Kidney epithelial cell (primary cell): ENCODE measurements around the gene MIPOL1. TPM values are rescaled to one million over a fixed set of nuclear protein-coding genes. Genes with fewer than 3 reads are reported as not detected.
"Not testable (repeated sequence)": the region's sequence is repeated elsewhere in the genome, so short reads cannot be mapped to it uniquely, and the experiment has no call there.

ENCODE experiments used
- DNase-seq: peaks from one replicate; pipeline ENCODE4 v3.0.0-alpha.2; 2010; ENCODE audit warnings: low read depth
- H3K27me3 ChIP-seq: 2 replicates; pipeline ENCODE4 v1.6.0; 2011; ENCODE audit warnings: low read length; ENCODE audit not compliant: control insufficient read depth, insufficient read depth
- H3K36me3 ChIP-seq: 2 replicates; pipeline ENCODE4 v1.5.1; 2011; ENCODE audit warnings: low read length; ENCODE audit not compliant: control insufficient read depth, insufficient read depth
- H3K4me3 ChIP-seq: 2 replicates; pipeline ENCODE4 v1.5.1; 2011; ENCODE audit warnings: low read depth, mild to moderate bottlenecking, control low read depth, low read length
- CTCF ChIP-seq: IDR thresholded peaks from 2 replicates; pipeline ENCODE4 v1.5.1; 2011; ENCODE audit warnings: mild to moderate bottlenecking, moderate library complexity, low read length, control low read depth, inconsistent platforms; ENCODE audit not compliant: insufficient read depth, poor library complexity, severe bottlenecking
- total RNA-seq: library from RNA; depleted of rRNA; stranded (reverse); fragments of >200 nt; gene quantifications from 2 replicates; pipeline ENCODE4 v1.2.3, GENCODE V29; 2015

The MIPOL1 gene
- total RNA-seq, 1 donor from 2014 or later = 7.1 TPM

- H3K36me3 ChIP-seq = no peaks in the 10 kb centered on the region
- no peak for TF ChIP-seq CTCF
- no peak for DNase-seq
- no peak overlapping the region for H3K4me3 ChIP-seq
- no peaks in the 10 kb centered on the region for H3K27me3 ChIP-seq
These were observed 12.1 kb upstream of the MIPOL1 start for GRCh38 chr14:37185670-37186069.

- no peak for DNase-seq
- no peak overlapping the region for H3K4me3 ChIP-seq
- no peaks in the 10 kb centered on the region for H3K36me3 ChIP-seq
- H3K27me3 ChIP-seq = no peaks in the 10 kb centered on the region
- no peak for TF ChIP-seq CTCF
These were observed 10.9 kb upstream of the MIPOL1 start for GRCh38 chr14:37186865-37187264.

- no peak for TF ChIP-seq CTCF
- no peak overlapping the region for H3K4me3 ChIP-seq
- H3K27me3 ChIP-seq = no peaks in the 10 kb centered on the region
- no peak for DNase-seq
- H3K36me3 ChIP-seq = no peaks in the 10 kb centered on the region
These were observed 10.4 kb upstream of the MIPOL1 start for GRCh38 chr14:37187294-37187693.

- not testable (repeated sequence) for H3K36me3 ChIP-seq, DNase-seq, H3K27me3 ChIP-seq, H3K4me3 ChIP-seq
These were observed 9.7 kb upstream of the MIPOL1 start for GRCh38 chr14:37187840-37188577.

DNA sequence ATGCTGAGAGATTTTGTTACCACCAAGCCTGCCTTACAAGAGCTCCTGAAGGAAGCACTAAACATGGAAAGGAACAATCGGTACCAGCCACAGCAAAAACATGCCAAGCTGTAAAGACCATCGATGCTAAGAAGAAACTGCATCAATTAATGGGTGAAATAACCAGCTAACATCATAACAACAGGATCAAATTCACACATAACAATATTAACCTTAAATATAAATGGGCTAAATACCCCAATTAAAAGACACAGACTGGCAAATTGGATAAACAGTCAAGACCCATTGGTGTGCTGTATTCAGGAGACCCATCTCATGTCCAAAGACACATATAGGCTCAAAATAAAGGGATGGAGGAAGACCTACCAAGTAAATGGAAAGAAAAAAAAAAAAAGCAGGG is 8.0 kb upstream of the MIPOL1 start:
- not testable (repeated sequence) for H3K4me3 ChIP-seq, H3K36me3 ChIP-seq, H3K27me3 ChIP-seq

GRCh38 chr14:37194698-37195097 is 3.0 kb upstream of the MIPOL1 start:
- DNase-seq = no peak
- Histone ChIP-seq H3K36me3 (no peaks in the 10 kb centered on the region), H3K27me3 (no peaks in the 10 kb centered on the region), H3K4me3 (no peak overlapping the region)
- TF ChIP-seq CTCF = no peak

More for the DNA sequence above, 8.0 kb upstream of the MIPOL1 start:
- DNase-seq = not testable (repeated sequence)

DNA sequence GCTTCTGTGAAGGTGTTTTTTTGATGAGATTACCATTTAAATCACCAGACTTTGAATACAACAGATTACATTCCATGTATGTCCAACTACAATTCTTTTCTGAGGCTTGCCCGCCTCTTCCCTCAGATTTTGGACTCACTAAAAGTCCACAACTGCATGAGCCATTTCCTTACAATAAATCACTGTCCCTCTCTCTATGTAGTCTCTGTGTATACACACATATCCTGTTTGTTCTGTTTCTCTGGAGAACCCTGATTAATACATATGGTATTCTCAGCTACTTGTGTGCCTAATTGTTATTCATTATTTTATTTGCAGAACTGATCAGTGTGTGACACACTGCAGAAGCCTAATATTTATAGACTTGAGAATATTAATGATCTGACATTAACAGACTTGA is 2.4 kb upstream of the MIPOL1 start:
- Histone ChIP-seq H3K4me3 (no peak overlapping the region), H3K36me3 (no peaks in the 10 kb centered on the region), H3K27me3 (no peaks in the 10 kb centered on the region)
- no peak for DNase-seq
- no peak for TF ChIP-seq CTCF
